ENCODE results near the gene MAU2. TPM values are rescaled to one million over a fixed set of nuclear protein-coding genes. Genes with fewer than 3 reads are reported as not detected.

MAU2 gene
- total RNA-seq, 1 experiment from 2014 or later = 24.3 TPM

DNA sequence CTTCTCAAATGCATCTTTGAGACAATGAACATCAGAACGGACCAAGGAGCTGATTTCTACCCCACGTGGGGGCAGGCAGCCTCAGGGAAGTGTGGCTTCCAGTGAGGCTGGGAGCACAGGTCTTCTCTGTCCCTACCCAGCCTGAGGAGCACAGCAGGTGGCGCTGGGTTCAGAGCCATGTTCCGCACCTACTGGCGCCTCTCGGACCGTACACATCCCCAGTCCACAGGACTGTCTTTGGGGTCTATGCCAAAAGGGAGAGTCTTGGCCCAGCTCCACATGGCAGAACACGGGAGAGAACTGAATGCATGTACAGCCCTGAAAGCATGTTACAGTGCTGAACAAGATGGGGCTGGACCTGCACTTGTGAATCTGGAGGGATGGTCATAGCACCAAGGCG lies 22.9 kb upstream of the MAU2 start:
- Histone ChIP-seq H3K4me3 (no peak overlapping the region), H3K36me3 (peaks cover 30% of the 10 kb centered on the region), H3K4me1 (no peaks in the 10 kb centered on the region), H3K9me3 (replicated peaks) (no peaks in the 10 kb centered on the region), H3K27me3 (no peaks in the 10 kb centered on the region), H3K27ac (no peak overlapping the region)
- DNase-seq = no peak

DNA sequence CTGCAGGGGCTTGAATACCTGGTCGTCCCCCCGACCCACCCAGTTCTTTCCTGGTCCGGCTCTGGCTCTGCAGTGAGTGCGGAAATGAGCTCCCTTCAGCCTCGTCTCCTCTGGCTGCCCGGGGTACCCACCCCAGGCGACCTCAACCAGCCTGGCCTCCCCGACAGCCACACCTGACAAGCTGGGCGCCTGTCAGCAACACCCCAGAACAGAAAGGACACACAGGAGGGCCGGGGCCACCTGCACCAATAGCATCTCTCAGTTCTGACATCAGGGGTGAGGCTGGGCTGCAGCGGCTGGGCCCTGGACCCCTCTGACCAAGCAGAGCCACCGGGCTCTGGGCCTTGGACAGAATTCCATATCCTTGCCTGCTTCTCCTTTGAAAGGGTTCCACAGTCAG lies 20.0 kb upstream of the MAU2 start:
- peaks cover 20% of the 10 kb centered on the region for H3K36me3 ChIP-seq
- no peak for DNase-seq

DNA sequence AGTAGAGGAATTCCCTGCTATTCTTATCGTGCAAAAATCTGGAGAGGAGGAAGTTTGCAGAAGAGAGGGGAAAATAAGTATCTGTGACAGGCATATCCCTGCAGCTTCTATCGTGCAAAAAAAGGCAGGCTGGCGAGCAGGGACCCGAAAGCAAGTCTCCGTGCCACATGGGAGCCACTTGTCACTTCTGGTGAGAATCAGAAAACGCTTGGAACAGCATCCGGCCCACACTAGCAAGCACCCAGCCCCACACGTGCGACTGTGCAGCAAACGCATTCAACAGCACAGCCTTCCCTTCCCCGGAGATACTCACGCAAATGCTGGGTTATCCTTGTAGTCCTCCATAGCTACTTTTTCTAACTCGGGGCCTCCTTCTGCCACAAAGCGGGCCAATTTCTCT lies 17.2 kb upstream of the MAU2 start:
- H3K4me1 ChIP-seq = no peaks in the 10 kb centered on the region
- no peaks in the 10 kb centered on the region for H3K9me3 ChIP-seq (replicated peaks)
- no peaks in the 10 kb centered on the region for H3K27me3 ChIP-seq
- H3K4me3 ChIP-seq = no peak overlapping the region
- peaks cover 25% of the 10 kb centered on the region for H3K36me3 ChIP-seq
- no peak for DNase-seq
- H3K27ac ChIP-seq = no peak overlapping the region

More for the DNA sequence above, 20.0 kb upstream of the MAU2 start:
- no peaks in the 10 kb centered on the region for H3K9me3 ChIP-seq (replicated peaks)
- no peak overlapping the region for H3K27ac ChIP-seq
- H3K4me3 ChIP-seq = no peak overlapping the region
- no peaks in the 10 kb centered on the region for H3K27me3 ChIP-seq
- H3K4me1 ChIP-seq = no peaks in the 10 kb centered on the region

DNA sequence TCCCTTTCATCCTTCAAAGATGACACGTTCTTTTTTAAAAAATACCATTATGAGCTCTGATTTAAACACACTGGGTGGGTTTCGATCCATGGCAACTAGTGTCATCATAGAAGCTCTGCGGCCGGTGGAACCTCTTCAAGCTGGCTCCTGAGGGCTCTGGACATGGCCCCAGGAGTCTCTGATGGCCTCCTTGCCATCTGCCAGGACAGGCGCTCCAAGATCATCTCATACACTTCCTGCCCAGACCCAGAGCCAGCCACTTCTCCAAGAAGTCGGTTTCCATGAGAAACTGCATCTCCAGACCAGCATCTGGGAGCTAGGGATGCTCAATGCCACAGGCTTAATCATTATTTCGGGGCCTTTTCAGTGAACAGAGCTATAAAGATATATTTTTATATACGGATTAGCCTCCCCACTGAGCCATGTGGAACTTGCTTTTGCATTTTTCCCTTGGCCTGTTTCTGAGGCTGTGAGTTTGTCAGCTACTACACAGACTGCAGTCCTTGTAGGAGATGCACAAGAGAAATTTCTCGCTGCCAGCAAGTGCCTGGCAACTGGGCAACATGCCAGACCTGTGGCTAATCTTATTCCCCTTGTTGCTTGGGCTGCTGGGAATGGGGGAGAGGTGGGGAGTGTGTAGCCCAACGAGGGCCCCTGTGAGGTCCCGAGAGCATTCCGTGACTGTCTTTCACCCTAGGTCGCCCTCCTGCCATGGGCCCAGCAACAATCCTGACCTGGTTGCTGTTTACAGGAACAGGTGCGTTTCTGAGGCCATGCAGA lies 16.3 kb upstream of the MAU2 start:
- Histone ChIP-seq H3K4me3 (no peak overlapping the region), H3K9me3 (replicated peaks) (no peaks in the 10 kb centered on the region), H3K27me3 (no peaks in the 10 kb centered on the region), H3K36me3 (peaks cover 32% of the 10 kb centered on the region), H3K27ac (no peak overlapping the region), H3K4me1 (no peaks in the 10 kb centered on the region)
- no peak for DNase-seq

DNA sequence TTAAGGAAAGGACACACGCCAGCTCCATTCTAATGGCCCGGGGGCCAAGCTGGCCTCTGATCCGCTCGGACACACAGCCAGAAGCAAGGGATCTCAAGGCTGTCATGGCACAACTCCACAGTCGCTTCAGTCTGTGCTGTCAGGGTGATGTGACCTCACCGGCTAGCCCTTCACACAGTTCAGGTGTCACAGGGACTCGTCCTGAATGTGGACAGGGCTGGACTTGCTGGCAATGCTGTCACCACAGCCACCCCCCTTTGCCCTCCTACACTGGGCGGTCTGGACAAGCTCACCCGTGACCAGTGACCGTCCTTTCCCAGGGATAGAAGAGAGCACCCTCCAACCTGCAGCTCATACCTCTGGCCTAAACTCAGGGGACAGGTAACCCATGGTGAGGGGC lies 15.6 kb upstream of the MAU2 start:
- Histone ChIP-seq H3K27ac (no peak overlapping the region), H3K4me1 (no peaks in the 10 kb centered on the region), H3K27me3 (no peaks in the 10 kb centered on the region), H3K36me3 (peaks cover 36% of the 10 kb centered on the region), H3K9me3 (replicated peaks) (no peaks in the 10 kb centered on the region), H3K4me3 (no peak overlapping the region)
- no peak for DNase-seq

DNA sequence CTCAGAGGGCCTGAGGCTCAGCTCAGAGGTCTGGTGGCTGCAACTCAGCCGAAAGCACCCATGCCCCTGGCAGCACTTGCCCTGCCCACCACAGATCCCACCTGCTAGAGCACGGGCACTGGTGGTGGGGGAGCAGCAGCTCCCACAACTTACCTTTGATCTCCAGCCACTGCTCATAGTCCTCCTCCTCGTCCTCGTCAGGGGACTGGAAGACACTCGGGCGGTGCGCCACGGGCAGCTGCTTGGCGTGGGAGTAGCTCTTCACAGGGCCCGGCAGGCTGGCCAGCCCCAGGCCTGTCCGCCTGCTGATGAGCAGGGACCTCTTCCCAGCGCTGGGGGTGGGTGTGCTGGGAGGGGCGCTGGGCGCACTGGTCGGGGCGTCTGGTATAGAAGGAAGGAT lies 14.9 kb upstream of the MAU2 start:
- H3K27me3 ChIP-seq = no peaks in the 10 kb centered on the region
- H3K27ac ChIP-seq = no peak overlapping the region
- no peak for DNase-seq
- H3K4me1 ChIP-seq = no peaks in the 10 kb centered on the region
- no peaks in the 10 kb centered on the region for H3K9me3 ChIP-seq (replicated peaks)
- no peak overlapping the region for H3K4me3 ChIP-seq
- H3K36me3 ChIP-seq = peaks cover 35% of the 10 kb centered on the region

DNA sequence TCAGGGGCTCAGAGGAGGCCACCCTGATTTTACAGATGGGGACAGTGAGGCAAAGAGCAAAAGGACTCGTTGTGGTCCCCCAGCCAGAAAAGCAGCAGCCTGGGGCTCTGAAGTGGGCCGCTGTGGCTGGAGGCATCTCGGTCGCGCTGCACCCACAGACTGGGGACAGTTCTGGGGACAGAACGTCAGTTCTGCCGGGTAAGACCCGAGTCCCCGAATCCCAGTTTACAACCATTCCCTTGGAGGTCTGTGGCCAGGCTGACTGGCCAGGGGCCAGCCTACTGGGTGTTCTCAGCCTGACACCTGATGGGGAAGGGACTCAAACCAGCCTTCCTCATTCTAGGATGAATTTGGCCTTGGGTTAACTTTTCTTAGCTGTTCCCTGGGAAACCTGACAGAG lies 14.4 kb upstream of the MAU2 start:
- no peak overlapping the region for H3K4me3 ChIP-seq
- H3K9me3 ChIP-seq (replicated peaks) = no peaks in the 10 kb centered on the region
- H3K36me3 ChIP-seq = peaks cover 35% of the 10 kb centered on the region
- no peak overlapping the region for H3K27ac ChIP-seq
- DNase-seq = no peak
- no peaks in the 10 kb centered on the region for H3K27me3 ChIP-seq
- H3K4me1 ChIP-seq = no peaks in the 10 kb centered on the region

DNA sequence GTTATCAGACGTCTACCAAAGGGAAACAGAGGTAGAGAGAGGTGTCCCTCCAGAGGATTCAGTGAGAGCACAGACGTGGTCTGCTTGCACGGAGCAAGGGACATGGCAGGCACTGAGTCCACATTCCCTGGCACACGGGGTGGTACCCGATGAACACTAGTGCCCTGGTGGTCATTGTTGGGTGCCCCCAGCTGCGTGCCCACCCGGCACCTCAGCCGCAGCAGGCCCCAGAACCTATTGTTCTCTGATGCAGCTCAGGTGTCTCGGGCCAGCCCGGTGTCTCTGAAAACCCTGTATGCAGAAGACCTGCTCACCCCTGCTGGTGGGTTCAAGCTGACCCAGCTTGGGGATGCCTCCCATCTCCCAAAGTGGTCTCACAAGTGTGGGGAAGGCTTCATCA lies 12.3 kb upstream of the MAU2 start:
- Histone ChIP-seq H3K27ac (no peak overlapping the region), H3K27me3 (no peaks in the 10 kb centered on the region), H3K36me3 (peaks cover 41% of the 10 kb centered on the region), H3K4me3 (no peak overlapping the region), H3K4me1 (no peaks in the 10 kb centered on the region), H3K9me3 (replicated peaks) (no peaks in the 10 kb centered on the region)
- no peak for DNase-seq

DNA sequence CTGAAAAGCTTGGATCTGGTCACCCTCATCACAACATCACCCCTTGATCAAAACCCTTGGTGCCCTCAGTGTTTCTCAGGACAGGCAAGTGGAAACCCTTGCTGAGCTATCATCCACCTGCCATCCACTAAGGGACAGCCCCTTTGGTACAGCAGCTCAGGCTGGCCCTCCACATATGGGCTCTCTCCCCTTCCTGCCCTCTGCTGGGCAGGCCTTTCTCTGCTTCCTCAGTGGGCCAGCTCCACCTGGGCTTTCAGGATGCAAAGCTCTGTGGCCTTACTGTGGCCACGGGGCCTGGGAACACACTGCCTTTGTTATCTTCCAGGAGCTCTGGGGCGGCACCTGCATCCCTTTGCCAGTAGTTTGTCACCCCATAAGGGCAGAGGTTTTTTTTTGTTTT lies 5.2 kb upstream of the MAU2 start:
- Histone ChIP-seq H3K4me3 (no peak overlapping the region), H3K36me3 (peaks cover 28% of the 10 kb centered on the region), H3K27ac (no peak overlapping the region), H3K27me3 (no peaks in the 10 kb centered on the region), H3K9me3 (replicated peaks) (no peaks in the 10 kb centered on the region), H3K4me1 (peaks cover 2% of the 10 kb centered on the region; the same call in 1 of the 2 replicates)
- no peak for DNase-seq

DNA sequence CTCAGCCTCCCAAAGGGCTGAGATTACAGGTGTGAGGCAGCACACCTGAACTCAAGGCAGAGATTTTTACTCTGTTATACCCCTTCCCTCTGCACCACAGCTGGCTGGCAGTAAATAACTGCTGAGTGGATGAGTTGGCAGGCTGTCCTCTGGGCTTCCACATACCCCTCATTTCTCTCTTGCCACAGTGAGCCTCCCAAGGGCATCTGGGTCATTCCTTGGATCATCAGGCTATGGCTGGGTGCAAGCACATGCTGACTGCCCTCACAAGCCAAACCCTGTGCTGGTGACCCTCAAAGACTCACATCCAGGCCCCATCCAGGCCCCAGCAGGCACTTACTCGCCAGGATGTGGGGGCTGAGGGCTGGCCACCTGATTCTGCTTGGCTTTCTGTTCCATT lies 4.5 kb upstream of the MAU2 start:
- H3K27me3 ChIP-seq = no peaks in the 10 kb centered on the region
- no peak overlapping the region for H3K27ac ChIP-seq
- peaks cover 2% of the 10 kb centered on the region; the same call in 1 of the 2 replicates for H3K4me1 ChIP-seq
- H3K9me3 ChIP-seq (replicated peaks) = no peaks in the 10 kb centered on the region
- H3K36me3 ChIP-seq = peaks cover 28% of the 10 kb centered on the region
- no peak overlapping the region for H3K4me3 ChIP-seq
- no peak for DNase-seq

DNA sequence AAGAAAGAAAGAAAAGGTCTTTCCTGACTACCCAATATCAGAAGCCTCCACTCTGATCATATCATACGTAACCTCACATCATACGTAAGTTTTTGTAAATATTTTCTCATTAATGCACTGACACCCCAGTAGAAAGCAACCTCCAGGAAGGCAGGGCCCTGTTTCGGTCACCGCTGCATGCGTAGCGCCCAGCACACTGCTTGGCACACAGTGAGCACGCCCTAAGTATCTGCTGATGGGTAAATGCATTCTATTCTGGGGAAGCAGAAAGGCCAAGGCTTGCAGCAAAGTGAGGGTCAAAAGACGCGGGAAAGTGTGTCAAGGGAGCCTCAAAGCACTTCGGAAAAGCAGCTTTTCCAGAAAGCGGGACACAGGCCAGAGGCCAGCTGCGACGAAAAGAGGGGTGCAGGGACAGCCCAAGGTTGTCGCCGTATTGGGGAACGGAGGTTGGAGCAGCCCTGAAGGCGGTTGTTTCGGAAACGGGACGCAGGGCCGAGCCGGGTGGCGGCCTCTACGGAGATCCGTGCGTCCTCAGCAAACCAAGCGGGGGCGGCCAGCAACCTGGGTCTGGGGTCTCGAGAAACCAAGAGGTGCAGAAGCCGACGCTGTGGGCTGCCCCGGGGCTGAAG lies 783 bp upstream of the MAU2 start:
- Histone ChIP-seq H3K27me3 (no peaks in the 10 kb centered on the region), H3K27ac (peak overlapping the region; percentile 94), H3K36me3 (peaks cover 17% of the 10 kb centered on the region), H3K9me3 (replicated peaks) (no peaks in the 10 kb centered on the region), H3K4me3 (peak overlapping the region; percentile 99), H3K4me1 (peaks cover 2% of the 10 kb centered on the region; the same call in 1 of the 2 replicates)
- no peak for DNase-seq

DNA sequence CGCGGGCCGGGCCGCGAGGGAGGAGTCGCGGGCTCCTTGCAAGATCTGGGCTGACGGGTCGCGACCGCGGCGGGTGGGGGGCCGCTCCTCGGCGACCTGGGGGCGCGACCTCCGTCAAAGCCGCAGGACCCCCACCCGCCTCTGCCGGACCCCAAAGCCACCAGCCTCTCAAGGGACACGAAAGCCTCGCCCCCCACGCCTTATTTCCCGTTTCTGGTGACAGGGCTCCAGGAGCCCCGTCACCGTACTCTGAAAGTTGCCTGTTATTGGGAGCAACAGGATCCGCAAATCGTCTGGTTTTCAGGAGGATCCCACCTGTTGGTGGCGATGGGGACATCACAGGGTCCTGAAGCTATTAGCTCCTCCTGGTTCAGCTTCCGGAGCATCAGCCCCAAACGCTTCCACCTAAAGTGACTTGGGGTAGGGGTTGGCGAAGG lies 530 bp downstream of the MAU2 start:
- Histone ChIP-seq H3K4me3 (peak overlapping the region; percentile 99), H3K4me1 (peaks cover 2% of the 10 kb centered on the region; the same call in 1 of the 2 replicates), H3K27me3 (no peaks in the 10 kb centered on the region), H3K27ac (peak overlapping the region; percentile 94), H3K9me3 (replicated peaks) (no peaks in the 10 kb centered on the region), H3K36me3 (peaks cover 24% of the 10 kb centered on the region)
- DNase-seq = peak in 1 of 2 experiments; percentile 34

DNA sequence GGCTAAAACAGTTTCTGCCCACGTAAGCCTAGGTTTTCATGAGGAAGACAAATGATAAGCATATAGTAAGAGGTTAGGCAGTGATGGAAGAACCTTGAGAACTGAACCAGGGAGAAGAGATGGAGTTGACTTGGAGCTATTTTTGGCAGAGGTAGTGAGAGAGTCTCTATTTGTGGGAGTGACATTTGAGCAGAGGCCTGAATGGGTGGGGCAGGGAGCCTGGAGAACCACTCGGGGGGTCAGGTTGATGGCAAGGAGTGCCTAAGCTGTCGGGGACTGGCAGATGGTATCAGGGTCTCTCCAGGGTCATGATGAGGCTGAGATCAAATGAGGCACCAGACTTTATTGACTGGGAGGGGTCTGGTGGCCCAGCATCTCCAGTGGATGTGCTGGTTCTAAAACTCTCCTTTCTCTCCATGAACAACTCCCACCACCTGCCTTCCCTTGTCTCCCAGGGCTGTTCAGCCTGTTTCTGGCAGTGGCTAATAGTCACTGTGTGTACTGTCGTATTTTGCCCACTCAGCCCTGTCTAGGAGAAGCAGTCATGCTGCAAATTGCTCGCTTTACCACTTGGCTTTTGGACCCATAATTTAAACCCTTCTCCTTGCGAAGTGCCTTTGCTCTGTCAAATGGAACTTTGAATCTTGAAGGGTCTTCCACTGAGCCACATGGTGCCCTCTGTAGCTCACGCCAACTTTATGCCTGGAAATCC lies 3.6 kb downstream of the MAU2 start:
- Histone ChIP-seq H3K27me3 (no peaks in the 10 kb centered on the region), H3K27ac (no peak overlapping the region), H3K9me3 (replicated peaks) (no peaks in the 10 kb centered on the region), H3K4me1 (peaks cover 1% of the 10 kb centered on the region; the same call in 1 of the 2 replicates), H3K4me3 (no peak overlapping the region), H3K36me3 (peaks cover 23% of the 10 kb centered on the region)
- DNase-seq = no peak

DNA sequence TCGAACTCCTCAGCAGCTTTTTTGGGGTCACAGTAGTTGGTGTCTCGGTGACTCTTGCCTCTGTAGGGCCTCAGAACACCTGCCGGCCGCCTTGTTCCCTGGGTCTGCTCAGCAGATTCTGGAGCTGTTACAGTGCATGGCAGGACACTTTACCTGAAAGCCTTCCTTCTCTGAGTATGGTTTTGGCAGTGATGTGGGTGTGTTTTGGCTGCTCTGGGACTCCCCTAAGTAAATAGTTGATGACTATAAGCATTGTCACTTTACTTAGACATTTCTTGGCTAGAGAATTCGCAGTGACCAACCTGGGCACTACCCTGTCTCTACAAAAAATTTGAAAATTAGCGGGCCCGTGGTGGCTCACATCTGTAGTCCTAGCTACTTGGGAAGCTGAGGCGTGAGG lies 7.0 kb downstream of the MAU2 start:
- H3K27ac ChIP-seq = no peak overlapping the region
- no peaks in the 10 kb centered on the region for H3K9me3 ChIP-seq (replicated peaks)
- no peaks in the 10 kb centered on the region for H3K4me1 ChIP-seq
- DNase-seq = no peak
- no peak overlapping the region for H3K4me3 ChIP-seq
- H3K27me3 ChIP-seq = no peaks in the 10 kb centered on the region
- H3K36me3 ChIP-seq = peaks cover 37% of the 10 kb centered on the region

DNA sequence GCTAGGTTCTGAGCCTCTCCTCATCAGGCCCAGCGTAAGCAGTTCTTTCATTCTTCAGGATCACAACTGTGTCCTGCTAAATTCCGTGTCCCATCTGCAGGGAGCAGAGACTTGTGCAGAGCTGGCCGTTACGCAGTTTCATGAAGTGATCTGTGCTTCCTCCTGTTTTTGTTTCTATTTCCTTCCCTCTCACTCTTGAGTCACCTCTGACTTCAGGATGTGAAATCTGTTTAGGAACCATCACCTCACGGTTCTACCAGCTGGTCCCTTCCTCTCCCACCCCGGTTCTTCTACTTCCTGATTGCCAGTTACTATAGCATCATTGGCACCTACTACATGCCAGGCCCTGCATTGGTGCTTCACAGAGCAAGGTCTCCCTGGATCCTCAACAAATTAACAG lies 8.5 kb downstream of the MAU2 start:
- Histone ChIP-seq H3K27ac (no peak overlapping the region), H3K4me3 (no peak overlapping the region), H3K4me1 (no peaks in the 10 kb centered on the region), H3K9me3 (replicated peaks) (no peaks in the 10 kb centered on the region), H3K27me3 (no peaks in the 10 kb centered on the region), H3K36me3 (peaks cover 31% of the 10 kb centered on the region)
- no peak for DNase-seq

Measured in SJCRH30 (cell line).